ENCODE data around the gene PRAMEF17.

- TF ChIP-seq ETV6 (conservative IDR thresholded peaks at IDR 0.05 in 1 of 2, IDR thresholded peaks at IDR 0.05 in 1 of 2; ENCODE audit: borderline replicate concordance in 1 of 2, low read depth in 1 of 2) (no peak), HCFC1 (IDR thresholded peaks at IDR 0.05; ENCODE audit: low read length) (no peak), SMAD1 (IDR thresholded peaks at IDR 0.05; ENCODE audit: low read depth, partially characterized antibody) (no peak), HDGF (IDR thresholded peaks at IDR 0.05) (no peak), TCF12 (IDR thresholded peaks at IDR 0.05; ENCODE audit: low read depth, low read length) (no peak), ZNF24 (IDR thresholded peaks at IDR 0.05) (no peak)
Observed at GRCh38 chr1:13435458-13435857, 46.0 kb downstream of the PRAMEF17 start.
